Stimulated activated CD4-positive, alpha-beta T cell treated with anti-CD3 and anti-CD28 coated beads, TNF-alpha, amount 100 ng/mL, for 1 hour (primary cell): Measurements from ENCODE around the gene EIF3CL.
"Not testable (repeated sequence)": the region's sequence is repeated elsewhere in the genome, so short reads cannot be mapped to it uniquely, and the experiment has no call there.

Experiments
- DNase-seq, 3 donors: peaks; one replicate each; pipeline ENCODE4 v3.0.0-alpha.2; 2020; ENCODE audit warnings: low read depth in 3 of 3, low spot score in 1 of 3

The EIF3CL gene

GRCh38 chr16:28403220-28404072, at the start of gene EIF3CL:
Gene EIF3CL, minus strand, starts transcription at chr16:28403841. Its CDS starts 223 bp downstream, at chr16:28403618.
- DNase-seq: not testable (repeated sequence)

GRCh38 chr16:28447081-28447480, 43.4 kb upstream of the EIF3CL start:
- not testable (repeated sequence) for DNase-seq

- not testable (repeated sequence) for DNase-seq
These were observed 42.7 kb upstream of the EIF3CL start for GRCh38 chr16:28446388-28446787.

GRCh38 chr16:28443943-28444342, 40.3 kb upstream of the EIF3CL start:
- DNase-seq: not testable (repeated sequence)

- DNase-seq: not testable (repeated sequence)
These were observed 35.3 kb upstream of the EIF3CL start for GRCh38 chr16:28438899-28439298.

- not testable (repeated sequence) for DNase-seq
These were observed 31.7 kb upstream of the EIF3CL start for GRCh38 chr16:28435340-28435739.

- not testable (repeated sequence) for DNase-seq
These were observed 22.5 kb upstream of the EIF3CL start for GRCh38 chr16:28426060-28426680.

- DNase-seq: not testable (repeated sequence)
These were observed 17.6 kb upstream of the EIF3CL start for GRCh38 chr16:28421071-28421750.

GRCh38 chr16:28417033-28417432, 13.4 kb upstream of the EIF3CL start:
- not testable (repeated sequence) for DNase-seq

- DNase-seq: not testable (repeated sequence)
These were observed 10.9 kb upstream of the EIF3CL start for GRCh38 chr16:28414530-28414929.

- not testable (repeated sequence) for DNase-seq
These were observed 9.9 kb upstream of the EIF3CL start for GRCh38 chr16:28413585-28413984.

- DNase-seq: not testable (repeated sequence)
These were observed 11.6 kb downstream of the EIF3CL start for GRCh38 chr16:28392054-28392453.

GRCh38 chr16:28382177-28382867, 21.3 kb downstream of the EIF3CL start:
- DNase-seq: not testable (repeated sequence)

- DNase-seq: not testable (repeated sequence)
These were observed 25.8 kb downstream of the EIF3CL start for GRCh38 chr16:28377822-28378221.

- not testable (repeated sequence) for DNase-seq
These were observed 26.5 kb downstream of the EIF3CL start for GRCh38 chr16:28377108-28377625.

- DNase-seq: not testable (repeated sequence)
These were observed 28.5 kb downstream of the EIF3CL start for GRCh38 chr16:28375115-28375514.

GRCh38 chr16:28374281-28374680, 29.4 kb downstream of the EIF3CL start:
- DNase-seq: not testable (repeated sequence)

GRCh38 chr16:28367926-28368325, 35.7 kb downstream of the EIF3CL start:
- DNase-seq: not testable (repeated sequence)

GRCh38 chr16:28364268-28365173, 39.1 kb downstream of the EIF3CL start:
- DNase-seq: not testable (repeated sequence)

GRCh38 chr16:28363408-28363807, 40.2 kb downstream of the EIF3CL start, which contains the start of gene NPIPB6:
Gene NPIPB6, minus strand, starts transcription at chr16:28363508. Its CDS starts 686 bp downstream, at chr16:28362822.
- DNase-seq: not testable (repeated sequence)
